ENCODE results near the gene MYO5B. TPM values are rescaled to one million over a fixed set of nuclear protein-coding genes. Genes with fewer than 3 reads are reported as not detected.

The MYO5B gene
- total and polyA plus RNA-seq, 9 of the 15 experiments (the other 6 are each of a cell fraction or from before 2014, with no cell fraction given) = 0.07 to 0.42 (median 0.28) TPM

- TF ChIP-seq ELF1 (tag; IDR thresholded peaks at IDR 0.05) = no peak
- TF ChIP-seq BACH1 (tag; IDR thresholded peaks at IDR 0.05) = no peak
- TF ChIP-seq ZNF584 (CRISPR knock-in tag; IDR thresholded peaks at IDR 0.05; ENCODE audit: low read depth) = no peak
- TF ChIP-seq CBX8 (IDR thresholded peaks at IDR 0.05; ENCODE audit: borderline replicate concordance, extremely low read depth, low read depth, low read length, poor library complexity, severe bottlenecking) = no peak
- TF ChIP-seq UBTF (IDR thresholded peaks at IDR 0.05; ENCODE audit: borderline replicate concordance in 1 of 2, low read depth in 2 of 2, low read length in 2 of 2) = no peak
- TF ChIP-seq ZNF583 (CRISPR knock-in tag; IDR thresholded peaks at IDR 0.05) = no peak
- no peak for TF ChIP-seq MBD2 (IDR thresholded peaks at IDR 0.05; ENCODE audit: borderline replicate concordance, low read depth)
- TF ChIP-seq BCLAF1 (IDR thresholded peaks at IDR 0.05; ENCODE audit: borderline replicate concordance in 1 of 2, control insufficient read depth in 1 of 2, low read depth in 2 of 2, low read length in 1 of 2) = no peak
- TF ChIP-seq RNF2 (IDR thresholded peaks at IDR 0.05) = no peak
- no peak for TF ChIP-seq ZNF511 (CRISPR knock-in tag; IDR thresholded peaks at IDR 0.05)
- no peak for TF ChIP-seq HMG20A (CRISPR knock-in tag; conservative IDR thresholded peaks at IDR 0.05)
- no peak for TF ChIP-seq ARID2 (IDR thresholded peaks at IDR 0.05)
Observed at GRCh38 chr18:49853436-49853835, 341.5 kb downstream of the MYO5B start (continued).
